WTC11 (cell line): Measurements from ENCODE around the gene ATP2B2. TPM values are rescaled to one million over a fixed set of nuclear protein-coding genes. Genes with fewer than 3 reads are reported as not detected.

ENCODE experiments used
- ATAC-seq: fragments of 200-7000 bp; cut with Tn5 transposase; 2 replicates; pipeline ENCODE4 v1.10.0; 2021; ENCODE audit warnings: mild to moderate bottlenecking, moderate library complexity
- CTCF ChIA-PET: fragments of 300-600 bp; sonication (Branson Sonifier 250); formaldehyde crosslinking; loops from one replicate; lab custom pipeline; 2021; ENCODE audit warnings: antibody characterized with exemption; lab: Charles Lee
- POLR2A ChIA-PET: fragments of 350-600 bp; sonication (Branson Sonifier 250); formaldehyde crosslinking; loops from one replicate; lab custom pipeline; 2021; ENCODE audit warnings: antibody characterized with exemption; lab: Charles Lee
- DNase-seq: peaks from one replicate; pipeline ENCODE4 v3.0.0; 2021; ENCODE audit warnings: low spot score
- H3K27ac Mint-ChIP-seq: 2 replicates; pipeline ENCODE4 v1.8.0; 2021; ENCODE audit warnings: mixed read lengths
- H3K27me3 Mint-ChIP-seq: 2 replicates; pipeline ENCODE4 v1.8.0; 2021; ENCODE audit warnings: low read depth, mild to moderate bottlenecking, moderate library complexity, mixed read lengths
- H3K36me3 Mint-ChIP-seq: 2 replicates; pipeline ENCODE4 v1.8.0; 2021; ENCODE audit warnings: mixed read lengths
- H3K4me1 Mint-ChIP-seq: 2 replicates; pipeline ENCODE4 v1.8.0; 2022; ENCODE audit warnings: mixed read lengths
- H3K4me3 Mint-ChIP-seq: 2 replicates; pipeline ENCODE4 v1.8.0; 2021; ENCODE audit warnings: mild to moderate bottlenecking, moderate library complexity, mixed read lengths
- H3K9me3 Mint-ChIP-seq: 2 replicates; pipeline ENCODE4 v1.8.0; 2021; ENCODE audit warnings: mixed read lengths
- CREB1 ChIP-seq: sonication (generic); formaldehyde crosslinking; IDR thresholded peaks from 2 replicates; pipeline ENCODE4 v1.8.0; 2023; ENCODE audit warnings: mild to moderate bottlenecking, missing genetic modification reagents
- GTF2I ChIP-seq: fragments of 250-450 bp; sonication (Bioruptor Pico); conservative IDR thresholded peaks from 2 replicates; pipeline ENCODE4 v1.4.0; 2021; ENCODE audit warnings: mild to moderate bottlenecking
- TEAD4 ChIP-seq: sonication (generic); formaldehyde crosslinking; IDR thresholded peaks from 2 replicates; pipeline ENCODE4 v1.8.0; 2022; ENCODE audit warnings: mild to moderate bottlenecking, missing genetic modification reagents
- ZBTB21 ChIP-seq: sonication (generic); formaldehyde crosslinking; IDR thresholded peaks from 2 replicates; pipeline ENCODE4 v1.8.1; 2023; ENCODE audit warnings: mild to moderate bottlenecking, missing genetic modification reagents, borderline replicate concordance
- ZNF121 ChIP-seq: sonication (generic); formaldehyde crosslinking; IDR thresholded peaks from 2 replicates; pipeline ENCODE4 v1.8.0; 2023; ENCODE audit warnings: missing genetic modification reagents
- ZNF219 ChIP-seq: sonication (generic); formaldehyde crosslinking; IDR thresholded peaks from 2 replicates; pipeline ENCODE4 v1.8.0; 2023; ENCODE audit warnings: missing genetic modification reagents, mild to moderate bottlenecking, borderline replicate concordance
- ZNF263 ChIP-seq: sonication (generic); formaldehyde crosslinking; IDR thresholded peaks from 2 replicates; pipeline ENCODE4 v1.8.1; 2022; ENCODE audit warnings: low read depth, mild to moderate bottlenecking, moderate library complexity, missing genetic modification reagents
- ZNF671 ChIP-seq: fragments of 250-450 bp; sonication (Bioruptor Pico); IDR thresholded peaks from 2 replicates; pipeline ENCODE4 v1.8.0; 2021; ENCODE audit warnings: mild to moderate bottlenecking
- total RNA-seq: library from RNA; stranded (reverse); gene quantifications from 3 replicates; pipeline ENCODE4 v1.2.3, GENCODE V29; 2021
- TF ChIP-seq, protein P1 (sequence below): sonication (generic); formaldehyde crosslinking; conservative IDR thresholded peaks from 2 replicates; pipeline ENCODE4 v1.8.1; 2022; ENCODE audit warnings: mild to moderate bottlenecking, missing genetic modification reagents
- TF ChIP-seq, protein P2 (sequence below): sonication (generic); formaldehyde crosslinking; IDR thresholded peaks from 2 replicates; pipeline ENCODE4 v1.8.1; 2023; ENCODE audit warnings: mild to moderate bottlenecking, missing genetic modification reagents
- TF ChIP-seq, protein P3 (sequence below): fragments of 250-450 bp; sonication (Bioruptor Pico); IDR thresholded peaks from 2 replicates; pipeline ENCODE4 v1.9.0; 2021; ENCODE audit warnings: mild to moderate bottlenecking
- TF ChIP-seq, protein P4 (sequence below): fragments of 250-450 bp; sonication (Bioruptor Pico); IDR thresholded peaks from 2 replicates; pipeline ENCODE4 v2.1.2; 2022; ENCODE audit warnings: mild to moderate bottlenecking, moderate library complexity
- TF ChIP-seq, protein P5 (sequence below): fragments of 250-450 bp; sonication (Bioruptor Pico); IDR thresholded peaks from 2 replicates; pipeline ENCODE4 v1.9.0; 2021; ENCODE audit warnings: mild to moderate bottlenecking, borderline replicate concordance

The ATP2B2 gene
- total RNA-seq, 1 experiment from 2014 or later = 0.48 TPM

DNA sequence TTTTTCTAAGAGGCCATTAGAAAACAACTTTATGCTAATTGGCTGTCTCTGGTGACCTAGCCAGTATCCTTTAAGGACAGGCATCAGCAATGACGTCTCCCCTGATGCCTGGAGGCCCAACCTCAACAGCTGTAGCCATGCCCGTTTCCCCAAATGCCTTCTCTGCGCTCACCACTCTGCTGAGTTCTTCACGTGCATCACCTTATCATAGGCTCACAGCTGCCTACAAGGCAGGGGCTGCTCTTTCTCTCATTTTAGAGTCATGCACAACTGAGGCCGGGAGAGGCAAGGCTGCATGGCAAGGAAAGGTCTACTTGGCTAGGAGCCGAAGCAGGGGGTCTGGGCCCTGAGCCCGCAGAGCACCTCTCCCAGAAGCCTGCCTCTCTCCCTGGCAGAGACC, 140.6 kb downstream of the ATP2B2 start:
- H3K27ac Mint-ChIP-seq = no peak overlapping the region
- POLR2A ChIA-PET = no interaction called here

DNA sequence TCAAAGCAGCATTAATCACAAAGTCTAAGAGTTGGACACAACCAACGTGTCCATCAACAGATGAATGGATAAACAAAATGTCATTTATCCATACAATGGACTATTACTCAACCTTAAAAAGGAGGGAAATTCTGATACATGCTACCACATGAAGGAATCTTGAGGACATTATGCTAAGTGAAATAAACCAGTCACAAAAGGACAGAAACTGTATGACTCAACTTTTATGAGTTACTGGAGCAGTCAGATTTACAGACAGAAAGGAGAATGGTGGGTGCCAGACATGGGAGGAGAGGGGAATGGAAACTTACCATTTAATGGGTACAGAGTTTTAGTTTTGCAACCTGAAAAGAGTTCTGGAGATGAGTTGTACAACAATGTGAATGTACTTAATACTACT, 141.5 kb downstream of the ATP2B2 start:
- ATAC-seq (no peak), DNase-seq (no peak)
- Mint-ChIP-seq H3K9me3 (peaks cover 21% of the 10 kb centered on the region), H3K4me1 (peaks cover 11% of the 10 kb centered on the region), H3K36me3 (peaks cover 6% of the 10 kb centered on the region), H3K27me3 (peaks cover 2% of the 10 kb centered on the region; the same call in 1 of the 2 replicates), H3K27ac (no peak overlapping the region), H3K4me3 (no peak overlapping the region)
- CTCF ChIA-PET = no interaction called here
- TF ChIP-seq ZNF121 (CRISPR knock-in tag) = no peak
- TF ChIP-seq GTF2I (CRISPR knock-in tag) = no peak
- TF ChIP-seq, protein P1, sequence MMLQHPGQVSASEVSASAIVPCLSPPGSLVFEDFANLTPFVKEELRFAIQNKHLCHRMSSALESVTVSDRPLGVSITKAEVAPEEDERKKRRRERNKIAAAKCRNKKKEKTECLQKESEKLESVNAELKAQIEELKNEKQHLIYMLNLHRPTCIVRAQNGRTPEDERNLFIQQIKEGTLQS (CRISPR knock-in tag) = no peak
- TF ChIP-seq, protein P2, sequence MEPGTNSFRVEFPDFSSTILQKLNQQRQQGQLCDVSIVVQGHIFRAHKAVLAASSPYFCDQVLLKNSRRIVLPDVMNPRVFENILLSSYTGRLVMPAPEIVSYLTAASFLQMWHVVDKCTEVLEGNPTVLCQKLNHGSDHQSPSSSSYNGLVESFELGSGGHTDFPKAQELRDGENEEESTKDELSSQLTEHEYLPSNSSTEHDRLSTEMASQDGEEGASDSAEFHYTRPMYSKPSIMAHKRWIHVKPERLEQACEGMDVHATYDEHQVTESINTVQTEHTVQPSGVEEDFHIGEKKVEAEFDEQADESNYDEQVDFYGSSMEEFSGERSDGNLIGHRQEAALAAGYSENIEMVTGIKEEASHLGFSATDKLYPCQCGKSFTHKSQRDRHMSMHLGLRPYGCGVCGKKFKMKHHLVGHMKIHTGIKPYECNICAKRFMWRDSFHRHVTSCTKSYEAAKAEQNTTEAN (CRISPR knock-in tag) = no peak
- TF ChIP-seq ZNF671 (CRISPR knock-in tag) = no peak
- TF ChIP-seq ZBTB21 = no peak
- no peak for TF ChIP-seq CREB1
- TF ChIP-seq ZNF263 (CRISPR knock-in tag) = no peak
- TF ChIP-seq TEAD4 (CRISPR knock-in tag) = no peak
- no peak for TF ChIP-seq ZNF219
- TF ChIP-seq, protein P3, sequence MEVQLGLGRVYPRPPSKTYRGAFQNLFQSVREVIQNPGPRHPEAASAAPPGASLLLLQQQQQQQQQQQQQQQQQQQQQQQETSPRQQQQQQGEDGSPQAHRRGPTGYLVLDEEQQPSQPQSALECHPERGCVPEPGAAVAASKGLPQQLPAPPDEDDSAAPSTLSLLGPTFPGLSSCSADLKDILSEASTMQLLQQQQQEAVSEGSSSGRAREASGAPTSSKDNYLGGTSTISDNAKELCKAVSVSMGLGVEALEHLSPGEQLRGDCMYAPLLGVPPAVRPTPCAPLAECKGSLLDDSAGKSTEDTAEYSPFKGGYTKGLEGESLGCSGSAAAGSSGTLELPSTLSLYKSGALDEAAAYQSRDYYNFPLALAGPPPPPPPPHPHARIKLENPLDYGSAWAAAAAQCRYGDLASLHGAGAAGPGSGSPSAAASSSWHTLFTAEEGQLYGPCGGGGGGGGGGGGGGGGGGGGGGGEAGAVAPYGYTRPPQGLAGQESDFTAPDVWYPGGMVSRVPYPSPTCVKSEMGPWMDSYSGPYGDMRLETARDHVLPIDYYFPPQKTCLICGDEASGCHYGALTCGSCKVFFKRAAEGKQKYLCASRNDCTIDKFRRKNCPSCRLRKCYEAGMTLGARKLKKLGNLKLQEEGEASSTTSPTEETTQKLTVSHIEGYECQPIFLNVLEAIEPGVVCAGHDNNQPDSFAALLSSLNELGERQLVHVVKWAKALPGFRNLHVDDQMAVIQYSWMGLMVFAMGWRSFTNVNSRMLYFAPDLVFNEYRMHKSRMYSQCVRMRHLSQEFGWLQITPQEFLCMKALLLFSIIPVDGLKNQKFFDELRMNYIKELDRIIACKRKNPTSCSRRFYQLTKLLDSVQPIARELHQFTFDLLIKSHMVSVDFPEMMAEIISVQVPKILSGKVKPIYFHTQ = no peak
- POLR2A ChIA-PET = no interaction called here

More for the DNA sequence above, 140.6 kb downstream of the ATP2B2 start:
- H3K4me3 Mint-ChIP-seq = no peak overlapping the region
- DNase-seq (no peak), ATAC-seq (no peak)
- TF ChIP-seq, protein P4, sequence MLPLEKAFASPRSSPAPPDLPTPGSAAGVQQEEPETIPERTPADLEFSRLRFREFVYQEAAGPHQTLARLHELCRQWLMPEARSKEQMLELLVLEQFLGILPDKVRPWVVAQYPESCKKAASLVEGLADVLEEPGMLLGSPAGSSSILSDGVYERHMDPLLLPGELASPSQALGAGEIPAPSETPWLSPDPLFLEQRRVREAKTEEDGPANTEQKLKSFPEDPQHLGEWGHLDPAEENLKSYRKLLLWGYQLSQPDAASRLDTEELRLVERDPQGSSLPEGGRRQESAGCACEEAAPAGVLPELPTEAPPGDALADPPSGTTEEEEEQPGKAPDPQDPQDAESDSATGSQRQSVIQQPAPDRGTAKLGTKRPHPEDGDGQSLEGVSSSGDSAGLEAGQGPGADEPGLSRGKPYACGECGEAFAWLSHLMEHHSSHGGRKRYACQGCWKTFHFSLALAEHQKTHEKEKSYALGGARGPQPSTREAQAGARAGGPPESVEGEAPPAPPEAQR (CRISPR knock-in tag) = no peak
- peaks cover 6% of the 10 kb centered on the region for H3K36me3 Mint-ChIP-seq
- H3K9me3 Mint-ChIP-seq = peaks cover 21% of the 10 kb centered on the region
- peaks cover 11% of the 10 kb centered on the region for H3K4me1 Mint-ChIP-seq
- H3K27me3 Mint-ChIP-seq = peaks cover 2% of the 10 kb centered on the region; the same call in 1 of the 2 replicates
- CTCF ChIA-PET = interaction anchor here (0.9 kb wide), 1 partner anchor 20 kb away, joined by 3 read pairs; no protein-coding TSS in a partner anchor

DNA sequence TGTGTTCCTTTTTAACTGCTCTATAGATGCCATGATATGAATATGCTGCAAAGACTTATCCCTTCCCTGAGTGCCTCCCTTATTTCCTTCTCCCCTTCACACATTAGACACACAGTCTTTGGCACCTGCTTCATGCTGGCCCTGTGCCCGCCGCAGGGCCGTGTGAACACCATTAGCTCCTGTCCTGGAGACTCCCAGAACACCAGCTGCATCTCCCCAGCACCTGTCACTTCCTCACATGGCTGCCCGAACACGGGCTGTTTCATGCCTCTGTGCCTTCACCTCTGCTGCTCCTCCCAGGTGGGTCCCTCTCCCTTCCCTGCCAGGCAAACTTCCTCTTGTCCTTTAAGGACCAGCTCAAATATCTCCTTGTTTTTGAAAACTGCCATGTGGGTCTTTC, 144.0 kb downstream of the ATP2B2 start:
- no peak overlapping the region for H3K27ac Mint-ChIP-seq
- no peak for ATAC-seq
- H3K27me3 Mint-ChIP-seq = no peaks in the 10 kb centered on the region
- peaks cover 6% of the 10 kb centered on the region for H3K36me3 Mint-ChIP-seq
- peaks cover 4% of the 10 kb centered on the region for H3K4me1 Mint-ChIP-seq
- H3K9me3 Mint-ChIP-seq = peaks cover 16% of the 10 kb centered on the region
- no peak overlapping the region for H3K4me3 Mint-ChIP-seq
- CTCF ChIA-PET = interaction anchor here (1.6 kb wide), 1 partner anchor 17 kb away, joined by 6 read pairs; no protein-coding TSS in a partner anchor
- POLR2A ChIA-PET = no interaction called here
- no peak for TF ChIP-seq TEAD4 (CRISPR knock-in tag)
- TF ChIP-seq, all 79 proteins: peak for 0
- DNase-seq = no peak

DNA sequence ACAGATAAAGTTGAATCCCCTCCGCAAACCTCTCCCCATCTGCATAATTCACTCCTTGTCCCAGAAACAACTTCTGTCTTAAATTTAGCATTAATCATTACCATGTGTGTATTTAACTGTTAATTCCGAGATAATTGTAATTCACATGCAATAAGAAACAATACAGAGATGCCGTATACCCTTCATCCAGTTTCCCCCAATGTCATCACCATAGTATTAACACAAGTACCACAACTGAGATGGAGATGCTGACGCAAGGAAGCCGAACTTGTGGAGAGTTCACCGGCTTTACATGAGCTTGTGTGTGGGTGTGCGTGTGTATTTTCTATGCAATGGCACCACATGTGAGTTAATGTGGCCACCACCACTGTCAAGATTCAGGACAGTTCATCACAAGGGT, 144.9 kb downstream of the ATP2B2 start:
- DNase-seq (no peak), ATAC-seq (no peak)
- TF ChIP-seq, protein P5, sequence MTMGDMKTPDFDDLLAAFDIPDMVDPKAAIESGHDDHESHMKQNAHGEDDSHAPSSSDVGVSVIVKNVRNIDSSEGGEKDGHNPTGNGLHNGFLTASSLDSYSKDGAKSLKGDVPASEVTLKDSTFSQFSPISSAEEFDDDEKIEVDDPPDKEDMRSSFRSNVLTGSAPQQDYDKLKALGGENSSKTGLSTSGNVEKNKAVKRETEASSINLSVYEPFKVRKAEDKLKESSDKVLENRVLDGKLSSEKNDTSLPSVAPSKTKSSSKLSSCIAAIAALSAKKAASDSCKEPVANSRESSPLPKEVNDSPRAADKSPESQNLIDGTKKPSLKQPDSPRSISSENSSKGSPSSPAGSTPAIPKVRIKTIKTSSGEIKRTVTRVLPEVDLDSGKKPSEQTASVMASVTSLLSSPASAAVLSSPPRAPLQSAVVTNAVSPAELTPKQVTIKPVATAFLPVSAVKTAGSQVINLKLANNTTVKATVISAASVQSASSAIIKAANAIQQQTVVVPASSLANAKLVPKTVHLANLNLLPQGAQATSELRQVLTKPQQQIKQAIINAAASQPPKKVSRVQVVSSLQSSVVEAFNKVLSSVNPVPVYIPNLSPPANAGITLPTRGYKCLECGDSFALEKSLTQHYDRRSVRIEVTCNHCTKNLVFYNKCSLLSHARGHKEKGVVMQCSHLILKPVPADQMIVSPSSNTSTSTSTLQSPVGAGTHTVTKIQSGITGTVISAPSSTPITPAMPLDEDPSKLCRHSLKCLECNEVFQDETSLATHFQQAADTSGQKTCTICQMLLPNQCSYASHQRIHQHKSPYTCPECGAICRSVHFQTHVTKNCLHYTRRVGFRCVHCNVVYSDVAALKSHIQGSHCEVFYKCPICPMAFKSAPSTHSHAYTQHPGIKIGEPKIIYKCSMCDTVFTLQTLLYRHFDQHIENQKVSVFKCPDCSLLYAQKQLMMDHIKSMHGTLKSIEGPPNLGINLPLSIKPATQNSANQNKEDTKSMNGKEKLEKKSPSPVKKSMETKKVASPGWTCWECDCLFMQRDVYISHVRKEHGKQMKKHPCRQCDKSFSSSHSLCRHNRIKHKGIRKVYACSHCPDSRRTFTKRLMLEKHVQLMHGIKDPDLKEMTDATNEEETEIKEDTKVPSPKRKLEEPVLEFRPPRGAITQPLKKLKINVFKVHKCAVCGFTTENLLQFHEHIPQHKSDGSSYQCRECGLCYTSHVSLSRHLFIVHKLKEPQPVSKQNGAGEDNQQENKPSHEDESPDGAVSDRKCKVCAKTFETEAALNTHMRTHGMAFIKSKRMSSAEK (CRISPR knock-in tag) = no peak
- no peaks in the 10 kb centered on the region for H3K4me1 Mint-ChIP-seq
- ChIA-PET POLR2A (no interaction called here), CTCF (interaction anchor here (1.6 kb wide), 1 partner anchor 16 kb away, joined by 6 read pairs; no protein-coding TSS in a partner anchor)
- peaks cover 14% of the 10 kb centered on the region for H3K9me3 Mint-ChIP-seq
- H3K27ac Mint-ChIP-seq = no peak overlapping the region
- peaks cover 6% of the 10 kb centered on the region for H3K36me3 Mint-ChIP-seq
- H3K4me3 Mint-ChIP-seq = no peak overlapping the region
- no peaks in the 10 kb centered on the region for H3K27me3 Mint-ChIP-seq
